ENCODE measurements around the gene NDUFA3. TPM values are rescaled to one million over a fixed set of nuclear protein-coding genes. Genes with fewer than 3 reads are reported as not detected.
"Not testable (repeated sequence)": the region's sequence is repeated elsewhere in the genome, so short reads cannot be mapped to it uniquely, and the experiment has no call there.

The NDUFA3 gene
- total RNA-seq, 1 donor, result 10.4 TPM

DNA sequence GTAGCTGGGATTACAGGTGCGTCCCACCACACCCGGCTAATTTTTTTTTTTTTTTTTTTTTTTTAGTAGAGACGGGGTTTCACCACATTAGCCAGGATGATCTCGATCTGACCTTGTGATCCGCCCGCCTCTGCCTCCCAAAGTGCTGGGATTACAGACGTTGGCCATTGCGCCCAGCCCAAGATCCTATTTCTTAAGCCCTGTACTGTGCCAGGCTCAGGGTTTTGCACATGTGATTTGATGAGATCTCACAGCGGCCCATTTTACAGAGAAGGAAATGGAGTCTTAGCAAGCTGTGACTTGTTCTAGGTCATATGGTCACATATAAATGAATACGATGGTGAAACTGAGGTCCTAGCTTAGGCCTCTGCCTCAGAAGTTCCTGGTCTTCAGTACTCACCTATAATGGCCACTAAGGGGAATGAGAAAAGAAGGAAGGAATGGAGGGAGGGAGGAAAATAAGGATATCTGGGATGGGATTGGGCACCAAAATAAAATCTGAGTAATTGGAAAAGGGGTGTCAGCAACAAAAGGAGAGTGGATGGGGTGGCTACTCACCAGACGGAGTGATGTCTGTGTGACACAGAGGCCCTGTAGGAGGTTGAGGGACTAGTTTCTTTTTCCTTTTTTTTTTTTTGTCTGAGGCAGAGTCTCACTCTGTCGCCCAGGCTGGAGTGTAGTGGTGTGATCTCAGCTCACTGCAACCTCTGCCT is 3.3 kb upstream of the NDUFA3 start:
- TF ChIP-seq, protein P1, sequence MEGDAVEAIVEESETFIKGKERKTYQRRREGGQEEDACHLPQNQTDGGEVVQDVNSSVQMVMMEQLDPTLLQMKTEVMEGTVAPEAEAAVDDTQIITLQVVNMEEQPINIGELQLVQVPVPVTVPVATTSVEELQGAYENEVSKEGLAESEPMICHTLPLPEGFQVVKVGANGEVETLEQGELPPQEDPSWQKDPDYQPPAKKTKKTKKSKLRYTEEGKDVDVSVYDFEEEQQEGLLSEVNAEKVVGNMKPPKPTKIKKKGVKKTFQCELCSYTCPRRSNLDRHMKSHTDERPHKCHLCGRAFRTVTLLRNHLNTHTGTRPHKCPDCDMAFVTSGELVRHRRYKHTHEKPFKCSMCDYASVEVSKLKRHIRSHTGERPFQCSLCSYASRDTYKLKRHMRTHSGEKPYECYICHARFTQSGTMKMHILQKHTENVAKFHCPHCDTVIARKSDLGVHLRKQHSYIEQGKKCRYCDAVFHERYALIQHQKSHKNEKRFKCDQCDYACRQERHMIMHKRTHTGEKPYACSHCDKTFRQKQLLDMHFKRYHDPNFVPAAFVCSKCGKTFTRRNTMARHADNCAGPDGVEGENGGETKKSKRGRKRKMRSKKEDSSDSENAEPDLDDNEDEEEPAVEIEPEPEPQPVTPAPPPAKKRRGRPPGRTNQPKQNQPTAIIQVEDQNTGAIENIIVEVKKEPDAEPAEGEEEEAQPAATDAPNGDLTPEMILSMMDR (IDR thresholded peaks at IDR 0.05; ENCODE audit: insufficient read depth, low read depth, low read length), result no peak
- no peak for DNase-seq (ENCODE audit: low read depth)
- no peak overlapping the region for H3K4me3 ChIP-seq (ENCODE audit: low read depth, low read length)

DNA sequence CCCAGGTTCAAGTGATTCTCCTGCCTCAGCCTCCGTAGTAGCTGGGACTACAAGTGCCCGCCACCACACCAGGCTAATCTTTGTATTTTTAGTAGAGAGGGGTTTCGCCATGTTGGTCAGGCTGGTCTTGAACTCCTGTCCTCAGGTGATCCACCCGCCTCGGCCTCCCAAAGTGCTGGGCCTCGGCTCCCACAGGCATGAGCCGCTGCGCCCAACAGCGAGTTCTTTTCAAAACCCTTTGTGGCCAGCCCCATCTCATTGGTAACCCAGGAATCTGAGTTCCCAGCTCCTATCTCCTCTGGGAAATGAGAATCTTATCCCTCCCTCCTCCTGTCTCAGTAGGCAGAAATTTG is 2.8 kb upstream of the NDUFA3 start:
- not testable (repeated sequence) for H3K4me3 ChIP-seq (ENCODE audit: low read depth, low read length); DNase-seq (ENCODE audit: low read depth)

DNA sequence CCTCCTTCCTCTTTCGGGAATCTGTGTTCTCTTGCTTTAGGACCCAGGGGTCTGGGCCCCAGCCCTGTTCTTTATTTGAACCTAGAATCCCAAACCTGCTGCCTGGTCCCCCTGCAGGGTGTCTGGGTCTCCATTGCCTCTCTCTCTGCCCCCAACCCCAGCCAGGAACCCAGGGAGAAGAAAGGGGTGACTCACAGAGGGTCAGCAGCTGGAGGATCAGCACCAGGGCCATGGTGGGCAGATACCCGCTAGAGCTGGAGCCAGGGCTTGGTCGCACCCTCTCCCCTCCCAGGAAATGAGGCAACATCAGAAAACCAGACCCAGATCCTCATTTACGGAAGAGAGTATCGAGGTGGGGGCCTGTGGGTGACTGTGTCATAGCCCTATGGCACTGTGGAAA is 2.1 kb upstream of the NDUFA3 start, which contains the start of gene OSCAR:
Gene OSCAR (minus strand): TSS at position 243 of the 400 bp plus-strand sequence. CDS start 11 bp downstream, at position 232.
- TF ChIP-seq, protein P1 (IDR thresholded peaks at IDR 0.05; ENCODE audit: insufficient read depth, low read depth, low read length), result no peak
- peak; percentile 47 for DNase-seq (ENCODE audit: low read depth)
- H3K4me3 ChIP-seq (ENCODE audit: low read depth, low read length), result peak within 1 kb of the TSS; percentile 26

DNA sequence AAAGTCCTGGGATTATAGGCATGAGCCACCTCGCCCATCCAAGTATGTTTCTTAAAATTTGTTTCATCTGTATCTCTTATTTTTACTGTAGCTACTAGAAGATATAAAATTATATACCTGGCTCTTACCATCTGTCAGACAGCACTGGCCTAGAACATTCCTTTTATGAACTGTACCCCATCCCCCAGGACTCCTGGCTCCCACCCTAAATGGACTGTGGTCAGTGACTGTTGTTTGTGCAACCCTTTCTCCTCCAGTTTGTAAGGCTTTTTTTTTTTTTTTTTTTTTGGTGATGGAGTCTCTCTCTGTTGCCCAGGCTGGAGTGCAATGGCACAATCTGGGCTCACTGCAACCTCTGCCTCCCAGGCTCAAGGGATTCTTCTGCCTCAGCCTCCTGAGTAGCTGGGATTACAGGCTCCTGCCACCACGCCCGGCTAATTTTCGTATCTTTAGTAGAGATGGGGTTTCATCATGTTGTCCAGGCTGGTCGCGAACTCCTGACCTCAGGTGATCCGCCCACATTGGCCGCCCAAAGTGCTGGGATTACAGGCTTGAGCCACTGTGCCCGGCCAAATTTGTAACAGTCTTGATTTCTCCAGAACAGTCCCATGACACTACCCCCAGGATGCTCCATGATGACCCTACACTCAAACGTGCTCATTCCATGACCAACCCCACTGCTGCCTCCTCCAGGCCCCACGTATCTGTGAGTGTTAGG is 2.5 kb downstream of the NDUFA3 start:
- H3K4me3 ChIP-seq (ENCODE audit: low read depth, low read length), result no peak overlapping the region
- TF ChIP-seq, protein P1 (IDR thresholded peaks at IDR 0.05; ENCODE audit: insufficient read depth, low read depth, low read length), result no peak
- DNase-seq (ENCODE audit: low read depth), result no peak

DNA sequence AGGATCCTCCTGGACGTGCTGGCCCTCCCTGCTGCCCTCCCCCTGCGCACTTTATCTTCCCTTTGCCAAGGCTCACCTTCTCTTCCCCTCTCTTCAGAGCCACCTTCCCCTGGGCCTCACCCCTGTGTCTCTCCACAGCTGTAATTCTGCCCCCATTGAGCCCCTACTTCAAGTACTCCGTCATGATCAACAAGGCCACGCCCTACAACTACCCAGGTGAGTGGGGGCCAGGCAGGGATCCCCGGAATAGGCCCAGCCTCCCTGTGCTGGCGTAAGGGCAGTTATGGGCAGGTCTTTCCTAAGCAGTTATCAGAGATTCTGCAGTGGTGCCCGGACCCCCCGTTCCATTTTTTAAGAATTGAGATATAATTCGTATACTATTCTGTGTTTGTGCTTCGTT is 3.1 kb downstream of the NDUFA3 start:
- DNase-seq (ENCODE audit: low read depth), result no peak
- H3K4me3 ChIP-seq (ENCODE audit: low read depth, low read length), result no peak overlapping the region
- TF ChIP-seq, protein P1 (IDR thresholded peaks at IDR 0.05; ENCODE audit: insufficient read depth, low read depth, low read length), result no peak

DNA sequence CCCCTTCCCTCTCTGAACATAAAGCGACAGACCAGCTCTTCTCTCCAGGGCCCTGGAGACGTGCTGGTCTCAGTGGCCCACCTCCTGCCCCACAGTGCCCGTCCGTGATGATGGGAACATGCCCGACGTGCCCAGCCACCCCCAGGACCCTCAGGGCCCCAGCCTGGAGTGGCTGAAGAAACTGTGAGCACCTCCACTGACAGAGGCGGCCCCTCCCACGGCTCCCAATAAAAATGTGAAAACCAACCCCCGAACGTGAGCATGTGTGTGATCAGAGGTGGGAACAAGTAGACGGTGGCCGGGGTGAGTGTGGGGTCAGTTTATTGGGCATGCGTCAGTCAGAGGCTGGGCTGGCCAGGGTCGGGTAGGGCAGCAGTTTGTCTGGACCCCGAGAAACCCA is 4.1 kb downstream of the NDUFA3 start:
- H3K4me3 ChIP-seq (ENCODE audit: low read depth, low read length), result no peak overlapping the region
- TF ChIP-seq, protein P1 (IDR thresholded peaks at IDR 0.05; ENCODE audit: insufficient read depth, low read depth, low read length), result no peak
- DNase-seq (ENCODE audit: low read depth), result no peak

DNA sequence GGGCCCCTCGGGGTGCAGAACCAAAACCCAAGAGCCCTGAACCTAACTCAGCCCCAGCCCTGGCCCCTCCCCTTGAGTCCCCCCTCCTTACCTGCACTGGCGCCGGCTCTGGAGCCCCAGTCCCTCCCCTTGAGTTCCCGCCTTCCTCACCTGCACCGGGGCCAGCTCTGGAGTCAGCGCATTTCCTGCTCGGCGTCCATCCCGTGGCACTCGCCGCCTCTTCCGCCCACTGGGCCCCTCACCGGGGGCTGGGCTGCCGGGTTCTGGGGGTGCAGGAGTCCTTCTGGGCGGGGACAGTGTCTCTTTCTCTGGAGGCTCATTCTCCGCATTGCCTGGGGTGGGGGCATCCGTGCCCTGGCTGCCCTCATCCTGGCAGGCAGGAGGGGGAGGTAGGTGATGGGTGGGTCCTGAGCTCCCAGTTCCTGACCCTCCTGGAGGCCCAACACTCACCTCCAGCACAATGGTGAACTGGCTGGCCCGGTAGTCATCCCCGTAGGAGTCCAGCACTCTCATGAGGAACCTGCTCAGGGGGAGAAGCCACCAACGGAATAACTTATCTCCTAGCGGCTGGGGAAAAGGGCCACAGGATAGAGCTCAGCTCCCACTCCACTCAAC is 5.3 kb downstream of the NDUFA3 start:
- TF ChIP-seq, protein P1 (IDR thresholded peaks at IDR 0.05; ENCODE audit: insufficient read depth, low read depth, low read length), result no peak
- DNase-seq (ENCODE audit: low read depth), result no peak
- no peak overlapping the region for H3K4me3 ChIP-seq (ENCODE audit: low read depth, low read length)
